GM19099 (cell line): ENCODE data around the gene SYNGR1.

Source experiments
- POLR2A ChIP-seq: IDR thresholded peaks from 3 replicates; pipeline ENCODE4 v1.6.1; 2011; ENCODE audit warnings: low read depth; ENCODE audit not compliant: insufficient read length; ENCODE audit errors: extremely low read depth

Gene SYNGR1

GRCh38 chr22:39428597-39429071 is 78.8 kb downstream of the SYNGR1 start:
- TF ChIP-seq POLR2A, result no peak

DNA sequence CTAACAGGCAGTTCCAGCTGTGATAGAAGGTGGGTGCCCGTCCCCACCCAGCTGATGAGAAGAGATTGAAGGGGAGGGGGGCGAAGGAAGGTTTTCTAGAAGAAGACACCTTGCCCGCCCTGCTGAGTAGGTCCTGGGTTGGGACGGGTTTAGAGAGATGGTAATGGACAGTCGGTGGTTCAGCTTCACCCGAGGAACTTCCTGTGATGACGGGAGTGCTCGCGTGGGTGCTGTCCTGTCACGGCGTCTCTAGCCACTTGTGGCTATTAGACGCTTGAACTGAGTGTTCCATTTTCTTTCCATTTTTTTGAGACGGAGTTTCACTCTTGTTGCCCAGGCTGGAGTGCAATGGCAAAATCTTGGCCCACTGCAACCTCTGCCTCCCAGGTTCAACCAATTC is 79.4 kb downstream of the SYNGR1 start:
- no peak for TF ChIP-seq POLR2A

GRCh38 chr22:39429916-39430575 is 80.3 kb downstream of the SYNGR1 start:
- TF ChIP-seq POLR2A, result no peak

- TF ChIP-seq POLR2A, result no peak
These were observed 80.9 kb downstream of the SYNGR1 start for GRCh38 chr22:39430576-39431150.

- no peak for TF ChIP-seq POLR2A
These were observed 81.5 kb downstream of the SYNGR1 start for GRCh38 chr22:39431216-39431801.

DNA sequence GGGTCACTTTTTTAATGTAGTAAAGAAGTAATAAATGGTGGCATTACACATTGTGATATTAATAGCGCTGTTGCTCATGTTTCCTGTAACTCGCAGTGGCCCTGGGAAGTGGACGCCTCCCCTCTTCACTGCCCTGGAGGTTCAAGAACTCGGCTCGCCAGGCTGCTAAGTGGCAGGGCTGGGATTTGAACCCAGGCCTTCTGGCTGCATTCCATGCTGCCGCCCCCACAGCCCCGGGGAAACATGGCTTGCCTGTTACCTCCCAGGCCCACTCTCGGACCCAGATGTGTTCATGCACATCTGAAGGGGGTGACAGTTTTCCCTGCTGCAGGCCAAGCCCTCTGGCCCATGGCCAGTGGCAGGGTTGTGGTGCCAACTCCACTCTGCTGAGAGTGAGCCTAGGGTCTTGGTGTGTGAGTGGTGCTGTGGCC is 82.0 kb downstream of the SYNGR1 start:
- no peak for TF ChIP-seq POLR2A

DNA sequence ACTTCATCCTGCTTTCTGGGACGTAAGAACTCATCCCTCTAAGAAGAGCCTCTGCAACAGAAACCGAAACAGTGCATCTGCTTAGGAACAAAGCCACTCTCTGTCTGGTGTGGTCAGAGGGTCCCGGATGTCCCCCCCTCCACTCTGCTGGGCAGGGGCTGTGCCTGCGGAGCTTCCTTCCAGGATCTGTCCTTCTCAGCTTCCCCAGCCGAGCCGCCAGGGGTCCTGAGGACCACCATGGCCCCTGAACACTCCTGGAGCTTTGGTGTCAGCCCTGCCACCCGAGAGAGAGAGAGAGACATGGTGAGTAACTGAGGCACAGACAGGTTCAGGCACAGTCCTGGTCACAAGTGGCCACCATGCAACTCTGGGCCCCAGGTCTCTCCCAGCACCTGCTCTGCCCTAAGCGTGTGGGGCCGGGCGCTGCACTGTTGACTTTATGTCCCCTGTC is 82.6 kb downstream of the SYNGR1 start:
- no peak for TF ChIP-seq POLR2A

GRCh38 chr22:39433476-39434242 is 83.9 kb downstream of the SYNGR1 start:
- no peak for TF ChIP-seq POLR2A

GRCh38 chr22:39434243-39434653 is 84.5 kb downstream of the SYNGR1 start:
- no peak for TF ChIP-seq POLR2A

DNA sequence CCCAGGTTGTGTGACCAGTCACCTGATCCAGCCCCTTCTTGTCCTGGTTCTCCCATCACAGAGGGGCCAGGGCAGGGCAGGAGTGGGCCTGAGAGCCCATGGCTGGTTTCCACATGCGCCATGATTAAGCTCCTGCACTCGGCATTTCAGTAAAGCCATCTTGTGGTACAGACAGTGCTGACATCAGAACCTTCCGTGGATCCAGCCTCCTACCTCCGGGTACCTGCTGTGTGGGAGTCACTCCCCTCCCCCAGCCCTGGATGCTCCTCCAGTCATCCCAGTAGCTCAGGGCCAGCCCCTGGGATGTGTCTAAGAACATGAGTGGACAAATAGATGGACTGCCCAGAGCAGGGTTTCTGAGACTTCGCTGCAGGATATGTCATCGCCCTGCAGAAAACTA is 84.9 kb downstream of the SYNGR1 start:
- TF ChIP-seq POLR2A, result no peak
